ENCODE data around the gene SEMA4A. TPM values are rescaled to one million over a fixed set of nuclear protein-coding genes. Genes with fewer than 3 reads are reported as not detected.
"Not testable (repeated sequence)": the region's sequence is repeated elsewhere in the genome, so short reads cannot be mapped to it uniquely, and the experiment has no call there.

The SEMA4A gene
- total and polyA plus RNA-seq, 4 donors = 22.7 to 54.9 (median 36.9) TPM

- Histone ChIP-seq H3K27ac (ENCODE audit: low read depth in 1 of 2, low read length in 1 of 2) (peak overlapping the region; percentile 54 to 75), H3K36me3 (ENCODE audit: control insufficient read depth in 4 of 4, insufficient read depth in 4 of 4, low read length in 4 of 4) (peaks cover 0 to 12% (median 9%) of the 10 kb centered on the region in 4 donors), H3K4me1 (ENCODE audit: control insufficient read depth in 5 of 5, insufficient read depth in 5 of 5, low read length in 5 of 5) (peaks cover 26 to 51% (median 30%) of the 10 kb centered on the region in 5 donors), H3K27me3 (ENCODE audit: control insufficient read depth in 3 of 3, insufficient read depth in 3 of 3, low read length in 2 of 3) (no peaks in the 10 kb centered on the region), H3K9me3 (ENCODE audit: control insufficient read depth in 4 of 4, insufficient read depth in 3 of 4, low read length in 3 of 4) (no peaks in the 10 kb centered on the region), H3K9ac (ENCODE audit: insufficient read depth in 1 of 2, low read length in 2 of 2) (peak overlapping the region in 1 of 2 donors; percentile 55), H3K4me3 (peak overlapping the region; percentile 1)
- TF ChIP-seq, protein P1, sequence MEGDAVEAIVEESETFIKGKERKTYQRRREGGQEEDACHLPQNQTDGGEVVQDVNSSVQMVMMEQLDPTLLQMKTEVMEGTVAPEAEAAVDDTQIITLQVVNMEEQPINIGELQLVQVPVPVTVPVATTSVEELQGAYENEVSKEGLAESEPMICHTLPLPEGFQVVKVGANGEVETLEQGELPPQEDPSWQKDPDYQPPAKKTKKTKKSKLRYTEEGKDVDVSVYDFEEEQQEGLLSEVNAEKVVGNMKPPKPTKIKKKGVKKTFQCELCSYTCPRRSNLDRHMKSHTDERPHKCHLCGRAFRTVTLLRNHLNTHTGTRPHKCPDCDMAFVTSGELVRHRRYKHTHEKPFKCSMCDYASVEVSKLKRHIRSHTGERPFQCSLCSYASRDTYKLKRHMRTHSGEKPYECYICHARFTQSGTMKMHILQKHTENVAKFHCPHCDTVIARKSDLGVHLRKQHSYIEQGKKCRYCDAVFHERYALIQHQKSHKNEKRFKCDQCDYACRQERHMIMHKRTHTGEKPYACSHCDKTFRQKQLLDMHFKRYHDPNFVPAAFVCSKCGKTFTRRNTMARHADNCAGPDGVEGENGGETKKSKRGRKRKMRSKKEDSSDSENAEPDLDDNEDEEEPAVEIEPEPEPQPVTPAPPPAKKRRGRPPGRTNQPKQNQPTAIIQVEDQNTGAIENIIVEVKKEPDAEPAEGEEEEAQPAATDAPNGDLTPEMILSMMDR (IDR thresholded peaks at IDR 0.05; ENCODE audit: control extremely low read depth, extremely low read depth) = no peak
- no peak for ATAC-seq (ENCODE audit: insufficient read depth, low FRiP score)
- DNase-seq = no peak
- WGBS, 2 donors = 51 to 82% methylated on average over 8 of the region's 8 CpGs
Measured at GRCh38 chr1:156118177-156118868, 35.1 kb upstream of the SEMA4A start.

DNA sequence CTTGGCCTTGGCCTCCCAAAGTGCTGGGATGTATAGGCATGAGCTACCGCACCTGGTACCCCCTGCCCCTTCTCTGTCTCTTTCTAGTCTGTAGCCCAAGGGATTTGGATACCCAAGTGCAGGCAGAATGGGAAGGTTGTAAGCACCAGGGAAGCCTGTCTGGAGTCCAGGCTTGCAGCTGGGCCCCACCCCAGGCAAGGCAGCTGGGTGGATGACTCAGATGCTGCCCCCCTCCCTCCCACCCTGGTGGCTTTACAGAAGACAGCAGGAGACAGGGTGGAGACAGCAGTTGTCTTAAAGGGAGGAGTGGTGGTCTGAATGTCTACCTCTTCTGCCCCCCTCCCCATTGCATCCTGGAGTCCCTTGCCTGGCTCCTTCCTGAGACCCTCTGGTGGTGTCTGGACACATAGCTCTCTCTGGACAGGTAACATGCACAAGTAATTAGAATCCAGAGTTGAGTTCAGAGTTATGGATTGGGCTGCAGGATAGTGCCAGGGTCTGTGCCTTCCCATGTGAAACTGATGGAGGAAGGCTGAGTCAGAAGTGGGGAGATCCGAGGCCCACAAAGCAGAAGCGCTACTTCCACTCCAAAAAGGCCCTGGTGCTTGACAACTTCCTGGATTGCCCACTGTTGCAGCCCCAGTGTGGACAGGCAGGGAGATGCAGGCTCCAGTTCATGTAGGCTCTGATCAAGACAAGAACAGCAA lies 33.7 kb upstream of the SEMA4A start:
- H3K9ac ChIP-seq (ENCODE audit: insufficient read depth in 1 of 2, low read length in 2 of 2) = peak overlapping the region in 1 of 2 donors; percentile 29
- no peak overlapping the region for H3K4me3 ChIP-seq
- 35 to 43% methylated on average over 3 of the region's 3 CpGs for WGBS, 2 donors
- ATAC-seq (ENCODE audit: insufficient read depth, low FRiP score) (no peak), DNase-seq (no peak)
- peak overlapping the region; percentile 61 to 87 for H3K27ac ChIP-seq (ENCODE audit: low read depth in 1 of 2, low read length in 1 of 2)
- no peaks in the 10 kb centered on the region for H3K27me3 ChIP-seq (ENCODE audit: control insufficient read depth in 3 of 3, insufficient read depth in 3 of 3, low read length in 2 of 3)
- TF ChIP-seq, protein P1 (IDR thresholded peaks at IDR 0.05; ENCODE audit: control extremely low read depth, extremely low read depth) = no peak
- H3K4me1 ChIP-seq (ENCODE audit: control insufficient read depth in 5 of 5, insufficient read depth in 5 of 5, low read length in 5 of 5) = peaks cover 23 to 51% (median 31%) of the 10 kb centered on the region in 5 donors
- H3K36me3 ChIP-seq (ENCODE audit: control insufficient read depth in 4 of 4, insufficient read depth in 4 of 4, low read length in 4 of 4) = peaks cover 0 to 12% (median 9%) of the 10 kb centered on the region in 4 donors
- H3K9me3 ChIP-seq (ENCODE audit: control insufficient read depth in 4 of 4, insufficient read depth in 3 of 4, low read length in 3 of 4) = no peaks in the 10 kb centered on the region

GRCh38 chr1:156120318-156120717 lies 33.1 kb upstream of the SEMA4A start:
- TF ChIP-seq, protein P1 (IDR thresholded peaks at IDR 0.05; ENCODE audit: control extremely low read depth, extremely low read depth) = no peak
- H3K4me1 ChIP-seq (ENCODE audit: control insufficient read depth in 5 of 5, insufficient read depth in 5 of 5, low read length in 5 of 5) = peaks cover 23 to 50% (median 34%) of the 10 kb centered on the region in 5 donors
- DNase-seq (no peak), ATAC-seq (ENCODE audit: insufficient read depth, low FRiP score) (no peak)
- 87 to 95% methylated on average over 3 of the region's 3 CpGs for WGBS, 2 donors
- peaks cover 0 to 12% (median 6%) of the 10 kb centered on the region in 4 donors for H3K36me3 ChIP-seq (ENCODE audit: control insufficient read depth in 4 of 4, insufficient read depth in 4 of 4, low read length in 4 of 4)
- H3K27ac ChIP-seq (ENCODE audit: low read depth in 1 of 2, low read length in 1 of 2) = peak overlapping the region; percentile 61 to 87
- H3K9me3 ChIP-seq (ENCODE audit: control insufficient read depth in 4 of 4, insufficient read depth in 3 of 4, low read length in 3 of 4) = no peaks in the 10 kb centered on the region
- H3K9ac ChIP-seq (ENCODE audit: insufficient read depth in 1 of 2, low read length in 2 of 2) = peak overlapping the region in 1 of 2 donors; percentile 29
- no peaks in the 10 kb centered on the region for H3K27me3 ChIP-seq (ENCODE audit: control insufficient read depth in 3 of 3, insufficient read depth in 3 of 3, low read length in 2 of 3)
- no peak overlapping the region for H3K4me3 ChIP-seq

DNA sequence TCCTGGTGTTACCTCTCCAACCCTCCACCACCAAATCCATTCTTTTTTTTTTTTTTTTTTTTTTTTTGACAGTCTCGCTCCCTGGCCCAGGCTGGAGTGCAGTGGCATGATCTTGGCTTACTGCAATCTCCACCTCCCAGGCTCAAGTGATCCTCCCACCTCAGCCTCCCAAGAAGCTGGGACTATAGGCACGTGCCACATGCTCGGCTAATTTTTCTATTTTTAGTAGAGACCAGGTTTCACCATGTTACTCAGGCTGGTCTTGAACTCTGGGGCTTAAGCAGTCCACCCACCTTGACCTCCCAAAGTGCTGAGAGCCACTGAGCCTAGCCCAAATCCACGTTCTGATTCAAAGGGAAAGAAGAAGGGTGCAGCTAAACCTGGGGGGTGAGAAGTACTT lies 32.4 kb upstream of the SEMA4A start:
- H3K27me3 ChIP-seq (ENCODE audit: control insufficient read depth in 3 of 3, insufficient read depth in 3 of 3, low read length in 2 of 3); H3K4me3 ChIP-seq; DNase-seq; H3K9me3 ChIP-seq (ENCODE audit: control insufficient read depth in 4 of 4, insufficient read depth in 3 of 4, low read length in 3 of 4); ATAC-seq (ENCODE audit: insufficient read depth, low FRiP score); H3K9ac ChIP-seq (ENCODE audit: insufficient read depth in 1 of 2, low read length in 2 of 2): not testable (repeated sequence)
- Histone ChIP-seq H3K27ac (ENCODE audit: low read depth in 1 of 2, low read length in 1 of 2) (peak overlapping the region; percentile 87 to 94), H3K4me1 (ENCODE audit: control insufficient read depth in 5 of 5, insufficient read depth in 5 of 5, low read length in 5 of 5) (peaks cover 19 to 47% (median 36%) of the 10 kb centered on the region in 5 donors), H3K36me3 (ENCODE audit: control insufficient read depth in 4 of 4, insufficient read depth in 4 of 4, low read length in 4 of 4) (peaks cover 0 to 12% (median 6%) of the 10 kb centered on the region in 4 donors)
- 58 to 71% methylated on average over 4 of the region's 4 CpGs for WGBS, 2 donors

Measured in lung (tissue), 12 donors.